Measurements from ENCODE around the gene BZW1. TPM values are rescaled to one million over a fixed set of nuclear protein-coding genes. Genes with fewer than 3 reads are reported as not detected.

The BZW1 gene
- total RNA-seq, 1 donor from 2014 or later: 63.2 TPM

- peaks cover 74% of the 10 kb centered on the region for H3K36me3 ChIP-seq
- H3K4me1 ChIP-seq: peaks cover 94% of the 10 kb centered on the region
- peak overlapping the region; percentile 18 for H3K27ac ChIP-seq (replicated peaks)
- no peak for TF ChIP-seq CTCF (IDR thresholded peaks at IDR 0.05; ENCODE audit: borderline replicate concordance)
- intact Hi-C loops (cut with micrococcal nuclease): no loop called here
- no peaks in the 10 kb centered on the region for H3K27me3 ChIP-seq (ENCODE audit: low read depth)
- H3K9me3 ChIP-seq (replicated peaks): no peaks in the 10 kb centered on the region
- peak overlapping the region; percentile 95 for H3K4me3 ChIP-seq
- no peak for DNase-seq
These were observed 48.5 kb downstream of the BZW1 start for GRCh38 chr2:200860092-200860795.

- Histone ChIP-seq H3K4me3 (peak overlapping the region; percentile 95), H3K36me3 (peaks cover 59% of the 10 kb centered on the region), H3K27ac (replicated peaks) (peak overlapping the region; percentile 100), H3K4me1 (peaks cover 97% of the 10 kb centered on the region), H3K9me3 (replicated peaks) (no peaks in the 10 kb centered on the region), H3K27me3 (ENCODE audit: low read depth) (no peaks in the 10 kb centered on the region)
- DNase-seq: no peak
- no peak for TF ChIP-seq CTCF (IDR thresholded peaks at IDR 0.05; ENCODE audit: borderline replicate concordance)
- intact Hi-C loops (cut with micrococcal nuclease): no loop called here
These were observed 50.0 kb downstream of the BZW1 start for GRCh38 chr2:200861617-200862155.

GRCh38 chr2:200862532-200863000 is 50.9 kb downstream of the BZW1 start:
- Histone ChIP-seq H3K4me3 (peak overlapping the region; percentile 95), H3K27me3 (ENCODE audit: low read depth) (no peaks in the 10 kb centered on the region), H3K9me3 (replicated peaks) (no peaks in the 10 kb centered on the region), H3K4me1 (peaks cover 96% of the 10 kb centered on the region), H3K27ac (replicated peaks) (peak overlapping the region; percentile 100), H3K36me3 (peaks cover 50% of the 10 kb centered on the region)
- no peak for DNase-seq
- intact Hi-C loops (cut with micrococcal nuclease): no loop called here
- TF ChIP-seq CTCF (IDR thresholded peaks at IDR 0.05; ENCODE audit: borderline replicate concordance): no peak

GRCh38 chr2:200863782-200864175 is 52.1 kb downstream of the BZW1 start:
- DNase-seq: no peak
- Histone ChIP-seq H3K9me3 (replicated peaks) (no peaks in the 10 kb centered on the region), H3K4me3 (peak overlapping the region; percentile 95), H3K4me1 (peaks cover 84% of the 10 kb centered on the region), H3K27ac (replicated peaks) (peak overlapping the region; percentile 100), H3K27me3 (ENCODE audit: low read depth) (no peaks in the 10 kb centered on the region), H3K36me3 (peaks cover 38% of the 10 kb centered on the region)
- intact Hi-C loops (cut with micrococcal nuclease): no loop called here
- no peak for TF ChIP-seq CTCF (IDR thresholded peaks at IDR 0.05; ENCODE audit: borderline replicate concordance)

DNA sequence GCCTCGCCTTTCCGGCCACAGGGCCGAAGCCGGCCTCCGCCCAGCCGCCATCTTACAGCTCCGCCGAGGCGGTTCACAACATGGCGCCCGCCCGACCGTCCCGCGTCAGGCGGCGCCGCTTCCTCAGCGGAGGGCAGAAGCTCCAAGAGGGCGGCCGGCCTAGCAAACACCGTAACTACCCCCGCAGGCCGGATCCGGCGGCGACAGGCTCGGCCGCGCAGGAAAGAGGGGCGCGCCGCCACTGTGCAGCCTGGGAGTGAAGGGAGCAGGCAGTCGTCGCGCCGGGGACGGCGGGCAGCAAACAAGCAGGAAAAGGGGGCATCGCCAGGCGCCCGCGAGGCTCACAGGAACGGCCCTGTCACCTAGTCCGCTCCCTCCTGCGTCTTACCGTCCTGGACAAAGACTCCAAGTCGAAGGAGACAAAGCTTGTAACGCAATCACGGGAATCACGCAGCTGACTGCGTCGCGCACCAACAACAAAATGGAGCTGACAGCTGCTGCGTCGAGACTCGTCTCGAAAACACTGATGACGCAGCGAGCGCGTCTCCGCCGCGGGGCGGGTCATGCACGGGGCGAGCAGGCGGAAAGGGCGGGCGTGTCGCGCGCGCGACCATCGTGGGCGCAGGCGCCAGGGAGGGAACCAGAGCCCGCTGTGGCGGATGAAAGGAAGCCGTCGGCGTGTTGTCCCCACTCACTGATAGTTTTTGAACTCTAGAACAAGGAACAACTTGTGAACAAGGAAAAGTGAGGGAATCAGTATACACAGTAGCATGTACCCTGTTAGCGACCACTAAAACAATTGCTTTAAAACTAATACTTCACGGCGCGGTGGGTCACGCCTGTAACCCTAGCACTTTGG is 52.7 kb downstream of the BZW1 start, which contains the start of gene CLK1:
Gene CLK1 (minus strand): TSS at position 483 of the 859 bp plus-strand sequence. CDS start 2,796 bp downstream, outside the sequence.
- intact Hi-C loops (cut with micrococcal nuclease): no loop called here
- peak; percentile 98 for DNase-seq
- no peaks in the 10 kb centered on the region for H3K9me3 ChIP-seq (replicated peaks)
- H3K27me3 ChIP-seq (ENCODE audit: low read depth): no peaks in the 10 kb centered on the region
- H3K36me3 ChIP-seq: peaks cover 32% of the 10 kb centered on the region
- H3K27ac ChIP-seq (replicated peaks): peak within 1 kb of the TSS; percentile 100
- peaks cover 78% of the 10 kb centered on the region for H3K4me1 ChIP-seq
- TF ChIP-seq CTCF (IDR thresholded peaks at IDR 0.05; ENCODE audit: borderline replicate concordance): no peak
- H3K4me3 ChIP-seq: peak within 1 kb of the TSS; percentile 95

Measured in left ventricle myocardium inferior (tissue), 1 donor.